Measurements from ENCODE around the gene STRN3.

DNA sequence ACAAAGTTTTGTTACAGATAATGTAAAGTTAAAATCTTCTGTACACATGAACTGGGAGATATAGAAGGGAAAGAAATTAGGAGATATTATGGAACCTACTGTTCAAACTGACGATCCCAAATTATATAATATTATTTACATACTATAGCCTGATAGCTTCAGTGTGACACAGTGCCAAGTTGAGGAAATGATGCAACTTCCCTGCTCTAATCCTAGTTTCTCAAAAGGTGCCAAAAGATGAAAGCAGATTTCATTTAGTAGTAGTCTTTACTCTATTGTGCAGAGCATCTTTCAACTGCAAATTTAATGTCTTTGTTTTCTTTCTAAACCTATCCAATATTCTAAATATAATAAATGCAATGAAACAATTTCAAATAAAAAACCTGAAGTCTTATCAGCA lies 104.9 kb downstream of the STRN3 start:
- TF ChIP-seq, protein P1, sequence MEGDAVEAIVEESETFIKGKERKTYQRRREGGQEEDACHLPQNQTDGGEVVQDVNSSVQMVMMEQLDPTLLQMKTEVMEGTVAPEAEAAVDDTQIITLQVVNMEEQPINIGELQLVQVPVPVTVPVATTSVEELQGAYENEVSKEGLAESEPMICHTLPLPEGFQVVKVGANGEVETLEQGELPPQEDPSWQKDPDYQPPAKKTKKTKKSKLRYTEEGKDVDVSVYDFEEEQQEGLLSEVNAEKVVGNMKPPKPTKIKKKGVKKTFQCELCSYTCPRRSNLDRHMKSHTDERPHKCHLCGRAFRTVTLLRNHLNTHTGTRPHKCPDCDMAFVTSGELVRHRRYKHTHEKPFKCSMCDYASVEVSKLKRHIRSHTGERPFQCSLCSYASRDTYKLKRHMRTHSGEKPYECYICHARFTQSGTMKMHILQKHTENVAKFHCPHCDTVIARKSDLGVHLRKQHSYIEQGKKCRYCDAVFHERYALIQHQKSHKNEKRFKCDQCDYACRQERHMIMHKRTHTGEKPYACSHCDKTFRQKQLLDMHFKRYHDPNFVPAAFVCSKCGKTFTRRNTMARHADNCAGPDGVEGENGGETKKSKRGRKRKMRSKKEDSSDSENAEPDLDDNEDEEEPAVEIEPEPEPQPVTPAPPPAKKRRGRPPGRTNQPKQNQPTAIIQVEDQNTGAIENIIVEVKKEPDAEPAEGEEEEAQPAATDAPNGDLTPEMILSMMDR (IDR thresholded peaks at IDR 0.05), result no peak
- TF ChIP-seq POLR2A (IDR thresholded peaks at IDR 0.05), result no peak
